ENCODE results near the gene OR10A3. TPM values are rescaled to one million over a fixed set of nuclear protein-coding genes. Genes with fewer than 3 reads are reported as not detected.

OR10A3 gene
- total RNA-seq, 2 donors from 2014 or later, result not detected

GRCh38 chr11:7898666-7899283, 42.7 kb downstream of the OR10A3 start:
- peaks cover 0 to 3% of the 10 kb centered on the region in 2 donors for H3K9me3 Mint-ChIP-seq
- H3K4me1 Mint-ChIP-seq (ENCODE audit: low read depth), result no peaks in the 10 kb centered on the region
- H3K27ac Mint-ChIP-seq, result no peak overlapping the region
- DNase-seq (no peak), ATAC-seq (replicated peaks in 1 of 2) (no peak)
- H3K27me3 Mint-ChIP-seq (ENCODE audit: low read depth), result peaks cover 20% of the 10 kb centered on the region
- no peaks in the 10 kb centered on the region for H3K36me3 Mint-ChIP-seq (ENCODE audit: insufficient read depth in 2 of 2)
- H3K4me3 Mint-ChIP-seq, result no peak overlapping the region

GRCh38 chr11:7896009-7896785, 45.3 kb downstream of the OR10A3 start:
- H3K4me1 Mint-ChIP-seq (ENCODE audit: low read depth), result no peaks in the 10 kb centered on the region
- no peak for DNase-seq

GRCh38 chr11:7894251-7894650, 47.3 kb downstream of the OR10A3 start:
- H3K4me1 Mint-ChIP-seq (ENCODE audit: low read depth), result no peaks in the 10 kb centered on the region
- H3K27ac Mint-ChIP-seq, result no peak overlapping the region
- ATAC-seq (replicated peaks in 1 of 2) (no peak), DNase-seq (no peak)
- H3K36me3 Mint-ChIP-seq (ENCODE audit: insufficient read depth in 2 of 2), result no peaks in the 10 kb centered on the region
- peaks cover 6% of the 10 kb centered on the region for H3K27me3 Mint-ChIP-seq (ENCODE audit: low read depth)
- no peak overlapping the region for H3K4me3 Mint-ChIP-seq
- peaks cover 0 to 2% of the 10 kb centered on the region in 2 donors for H3K9me3 Mint-ChIP-seq

More at GRCh38 chr11:7896009-7896785, 45.3 kb downstream of the OR10A3 start:
- Mint-ChIP-seq H3K36me3 (ENCODE audit: insufficient read depth in 2 of 2) (no peaks in the 10 kb centered on the region), H3K4me3 (no peak overlapping the region), H3K9me3 (peaks cover 0 to 3% of the 10 kb centered on the region in 2 donors), H3K27me3 (ENCODE audit: low read depth) (no peaks in the 10 kb centered on the region), H3K27ac (no peak overlapping the region)
- no peak for ATAC-seq (replicated peaks in 1 of 2)

DNA sequence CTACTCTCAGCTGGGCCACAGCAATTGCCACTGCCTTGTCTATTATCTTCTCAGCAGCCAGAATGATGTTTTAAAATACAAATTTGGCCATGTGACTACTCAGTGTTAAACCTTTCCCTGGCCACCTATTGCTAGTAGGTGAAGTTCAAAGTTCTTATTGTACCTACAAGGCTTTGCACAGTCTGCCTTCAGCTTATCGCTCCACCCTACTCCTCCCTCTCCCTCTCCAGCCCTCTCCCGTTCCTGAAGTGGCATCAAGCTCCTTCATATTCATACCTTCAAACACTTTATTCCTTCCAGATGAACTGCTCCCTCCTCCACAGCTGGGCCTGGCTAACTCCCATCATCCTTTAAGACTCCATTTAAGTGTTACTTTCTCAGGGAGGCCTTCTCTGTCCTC, 47.7 kb downstream of the OR10A3 start:
- Mint-ChIP-seq H3K27me3 (ENCODE audit: low read depth) (peaks cover 6% of the 10 kb centered on the region), H3K27ac (no peak overlapping the region), H3K9me3 (no peaks in the 10 kb centered on the region), H3K36me3 (ENCODE audit: insufficient read depth in 2 of 2) (no peaks in the 10 kb centered on the region), H3K4me3 (no peak overlapping the region), H3K4me1 (ENCODE audit: low read depth) (no peaks in the 10 kb centered on the region)
- ATAC-seq (replicated peaks in 1 of 2) (no peak), DNase-seq (no peak)

GRCh38 chr11:7892840-7893254, 48.7 kb downstream of the OR10A3 start:
- DNase-seq, result peak in 1 of 2 donors; percentile 12
- Mint-ChIP-seq H3K27me3 (ENCODE audit: low read depth) (peaks cover 6% of the 10 kb centered on the region), H3K4me1 (ENCODE audit: low read depth) (no peaks in the 10 kb centered on the region), H3K27ac (no peak overlapping the region), H3K9me3 (no peaks in the 10 kb centered on the region), H3K4me3 (no peak overlapping the region), H3K36me3 (ENCODE audit: insufficient read depth in 2 of 2) (no peaks in the 10 kb centered on the region)
- peak; percentile 60 to 78 for ATAC-seq (replicated peaks in 1 of 2)

- Mint-ChIP-seq H3K36me3 (ENCODE audit: insufficient read depth in 2 of 2) (no peaks in the 10 kb centered on the region), H3K27ac (no peak overlapping the region), H3K9me3 (no peaks in the 10 kb centered on the region), H3K4me3 (no peak overlapping the region), H3K27me3 (ENCODE audit: low read depth) (peaks cover 6% of the 10 kb centered on the region), H3K4me1 (ENCODE audit: low read depth) (no peaks in the 10 kb centered on the region)
- ATAC-seq (replicated peaks in 1 of 2), result no peak
- no peak for DNase-seq
Measured at GRCh38 chr11:7892059-7892699, 49.3 kb downstream of the OR10A3 start.

- Mint-ChIP-seq H3K4me3 (no peak overlapping the region), H3K36me3 (ENCODE audit: insufficient read depth in 2 of 2) (no peaks in the 10 kb centered on the region), H3K4me1 (ENCODE audit: low read depth) (no peaks in the 10 kb centered on the region), H3K27ac (no peak overlapping the region), H3K27me3 (ENCODE audit: low read depth) (peaks cover 6% of the 10 kb centered on the region), H3K9me3 (no peaks in the 10 kb centered on the region)
- DNase-seq (no peak), ATAC-seq (replicated peaks in 1 of 2) (no peak)
Measured at GRCh38 chr11:7890417-7891172, 50.9 kb downstream of the OR10A3 start.

- peaks cover 6% of the 10 kb centered on the region for H3K27me3 Mint-ChIP-seq (ENCODE audit: low read depth)
- DNase-seq, result no peak
- no peaks in the 10 kb centered on the region for H3K9me3 Mint-ChIP-seq
- no peak overlapping the region for H3K4me3 Mint-ChIP-seq
- H3K36me3 Mint-ChIP-seq (ENCODE audit: insufficient read depth in 2 of 2), result no peaks in the 10 kb centered on the region
- no peaks in the 10 kb centered on the region for H3K4me1 Mint-ChIP-seq (ENCODE audit: low read depth)
- ATAC-seq (replicated peaks in 1 of 2), result no peak
- no peak overlapping the region for H3K27ac Mint-ChIP-seq
Measured at GRCh38 chr11:7889985-7890384, 51.5 kb downstream of the OR10A3 start.

Other genes with a start within 250 kb of the OR10A3 start
- gene OVCH2, start 235.2 kb downstream of the OR10A3 start, total RNA-seq, result not detected
- gene OR5P2, start 144.8 kb downstream of the OR10A3 start, total RNA-seq, result not detected
- not detected for gene OR5P3, start 110.9 kb downstream of the OR10A3 start, total RNA-seq
- gene OR10A6, start 10.4 kb downstream of the OR10A3 start, total RNA-seq, result not detected
- not detected for gene NLRP10, start 23.7 kb upstream of the OR10A3 start, total RNA-seq
- gene EIF3F, start 45.6 kb upstream of the OR10A3 start, total RNA-seq, result 100 to 1,000 TPM; 287 to 325 TPM
- under 1 TPM; 0.10 to 0.32 TPM for gene TUB, start 139.5 kb upstream of the OR10A3 start, total RNA-seq
- gene RIC3, start 227.3 kb upstream of the OR10A3 start, total RNA-seq, result 10 to 100 TPM; 17.2 to 17.8 TPM

Measured in activated T-cell treated with anti-CD3 and anti-CD28 coated beads, Interleukin-2, amount 50 U/mL, for 72 hours (primary cell).